Activated T-helper 9 cell treated with anti-CD3 and anti-CD28 coated beads, Interleukin-2, amount 50 U/mL, for 16 hours (primary cell): ENCODE measurements around the gene XXYLT1.
"Not testable (repeated sequence)": the region's sequence is repeated elsewhere in the genome, so short reads cannot be mapped to it uniquely, and the experiment has no call there.

Experiments used
- DNase-seq: peaks from one replicate; pipeline ENCODE4 v3.0.0-alpha.2; 2020; ENCODE audit warnings: low read depth

XXYLT1 gene

GRCh38 chr3:195226900-195227447, 44.0 kb downstream of the XXYLT1 start:
- no peak for DNase-seq

GRCh38 chr3:195226445-195226844, 44.5 kb downstream of the XXYLT1 start:
- DNase-seq: no peak

- DNase-seq: no peak
Observed at GRCh38 chr3:195224980-195225580, 45.9 kb downstream of the XXYLT1 start.

GRCh38 chr3:195224156-195224979, 46.6 kb downstream of the XXYLT1 start:
- no peak for DNase-seq

GRCh38 chr3:195221876-195222617, 48.9 kb downstream of the XXYLT1 start:
- no peak for DNase-seq

- no peak for DNase-seq
Observed at GRCh38 chr3:195221015-195221853, 49.7 kb downstream of the XXYLT1 start.

- DNase-seq: no peak
Observed at GRCh38 chr3:195219351-195220230, 51.4 kb downstream of the XXYLT1 start.

GRCh38 chr3:195218331-195218730, 52.6 kb downstream of the XXYLT1 start:
- DNase-seq: not testable (repeated sequence)

- DNase-seq: not testable (repeated sequence)
Observed at GRCh38 chr3:195215576-195215975, 55.4 kb downstream of the XXYLT1 start.

- DNase-seq: no peak
Observed at GRCh38 chr3:195214381-195214780, 56.6 kb downstream of the XXYLT1 start.

- no peak for DNase-seq
Observed at GRCh38 chr3:195213639-195214315, 57.2 kb downstream of the XXYLT1 start.

GRCh38 chr3:195212749-195213375, 58.1 kb downstream of the XXYLT1 start:
- DNase-seq: no peak

GRCh38 chr3:195212033-195212748, 58.8 kb downstream of the XXYLT1 start:
- no peak for DNase-seq

- DNase-seq: no peak
Observed at GRCh38 chr3:195210266-195210973, 60.5 kb downstream of the XXYLT1 start.

GRCh38 chr3:195209847-195210265, 61.1 kb downstream of the XXYLT1 start:
- no peak for DNase-seq

GRCh38 chr3:195209083-195209846, 61.7 kb downstream of the XXYLT1 start:
- DNase-seq: no peak

- DNase-seq: no peak
Observed at GRCh38 chr3:195208631-195209030, 62.3 kb downstream of the XXYLT1 start.
